ENCODE results near the gene RSBN1L. TPM values are rescaled to one million over a fixed set of nuclear protein-coding genes. Genes with fewer than 3 reads are reported as not detected.

Gene RSBN1L
- total RNA-seq, 1 donor from 2014 or later, result 28.8 TPM

Other genes with a start within 250 kb of the RSBN1L start
- 9.6 and 10.6 TPM in 2 replicates for gene PTPN12, start 159.2 kb upstream of the RSBN1L start, total RNA-seq
- gene TMEM60, start 102.0 kb downstream of the RSBN1L start, total RNA-seq, result 11.5 and 11.6 TPM in 2 replicates
- gene PHTF2, start 102.3 kb downstream of the RSBN1L start, total RNA-seq, result 31.8 and 34.8 TPM in 2 replicates

Measured in activated T-helper 2 cell treated with anti-CD3 and anti-CD28 coated beads, Interferon-gamma antibody, Interleukin-2, Interleukin-4, amounts not matched to agents 10 μg/mL and 5 μg/mL and 100 μg/mL, durations not matched to agents 14 hours and 24 hours and 36 hours (primary cell).